Testis (tissue), 3 donors: ENCODE measurements around the gene KCND3. TPM values are rescaled to one million over a fixed set of nuclear protein-coding genes. Genes with fewer than 3 reads are reported as not detected.

Source experiments
- DNase-seq: peaks from one replicate; pipeline ENCODE4 v3.0.0-alpha.2; 2019
- H3K27ac ChIP-seq, 2 donors: fragments of 200-600 bp; sonication (generic); one replicate each; pipeline ENCODE4 v1.5.1; 2019
- H3K27me3 ChIP-seq: fragments of 200-600 bp; sonication (generic); one replicate; pipeline ENCODE4 v1.5.1; 2019
- H3K36me3 ChIP-seq: fragments of 200-600 bp; sonication (generic); one replicate; pipeline ENCODE4 v1.5.1; 2017; ENCODE audit warnings: low read depth; ENCODE audit errors: missing control alignments
- H3K4me1 ChIP-seq: fragments of 200-600 bp; sonication (generic); one replicate; pipeline ENCODE4 v1.5.1; 2019
- H3K4me3 ChIP-seq, 2 donors: fragments of 200-600 bp; sonication (generic); one replicate each; pipeline ENCODE4 v1.5.1; 2017 to 2019
- H3K9me3 ChIP-seq: fragments of 200-600 bp; sonication (generic); one replicate; pipeline ENCODE4 v1.5.1; 2017
- POLR2A ChIP-seq: fragments of 450-650 bp; IDR thresholded peaks from one replicate; pipeline ENCODE4 v1.6.1; 2017; ENCODE audit warnings: antibody characterized with exemption, mild to moderate bottlenecking, moderate library complexity
- WGBS, 2 donors: methylation state at CpG; one replicate each; pipeline ENCODE4 v1.1.5; 2018; 5-methylcytosine and 5-hydroxymethylcytosine counted together
- intact Hi-C: fragments of 100-400 bp; cut with DNase I; formaldehyde crosslinking; loops from one replicate; pipeline ENCODE4 v1.15.1; 2023; ENCODE audit warnings: low total_unique reads
- polyA plus RNA-seq: library from polyadenylated mRNA; stranded (reverse); fragments of 350-450 nt; fragmentation: Illumina TruSeq; extraction: RNeasy Lipid Tissue Mini Kit (QIAGEN cat#74804); gene quantifications from one replicate; pipeline ENCODE4 v1.2.3, GENCODE V29; 2014; ENCODE audit warnings: low read depth, low replicate concordance; ENCODE audit not compliant: insufficient read depth
- total RNA-seq, 2 donors: library from RNA; depleted of rRNA; stranded (reverse); fragments of >200 nt; gene quantifications; one replicate each; pipeline ENCODE4 v1.2.3, GENCODE V29; 2016
- TF ChIP-seq, protein P1 (sequence below), 3 experiments: fragments of 450-650 bp in 2 of 3; fragments of 200-600 bp in 1 of 3; sonication (generic) in 1 of 3; IDR thresholded peaks; one replicate each; pipeline ENCODE4 v1.5.1; 2016 to 2019; ENCODE audit warnings: antibody characterized with exemption in 3 of 3, mild to moderate bottlenecking in 2 of 3, moderate library complexity in 1 of 3

KCND3 gene
- total and polyA plus RNA-seq, 3 donors from 2014 or later, result 5.5 to 6.6 (median 6.0) TPM

DNA sequence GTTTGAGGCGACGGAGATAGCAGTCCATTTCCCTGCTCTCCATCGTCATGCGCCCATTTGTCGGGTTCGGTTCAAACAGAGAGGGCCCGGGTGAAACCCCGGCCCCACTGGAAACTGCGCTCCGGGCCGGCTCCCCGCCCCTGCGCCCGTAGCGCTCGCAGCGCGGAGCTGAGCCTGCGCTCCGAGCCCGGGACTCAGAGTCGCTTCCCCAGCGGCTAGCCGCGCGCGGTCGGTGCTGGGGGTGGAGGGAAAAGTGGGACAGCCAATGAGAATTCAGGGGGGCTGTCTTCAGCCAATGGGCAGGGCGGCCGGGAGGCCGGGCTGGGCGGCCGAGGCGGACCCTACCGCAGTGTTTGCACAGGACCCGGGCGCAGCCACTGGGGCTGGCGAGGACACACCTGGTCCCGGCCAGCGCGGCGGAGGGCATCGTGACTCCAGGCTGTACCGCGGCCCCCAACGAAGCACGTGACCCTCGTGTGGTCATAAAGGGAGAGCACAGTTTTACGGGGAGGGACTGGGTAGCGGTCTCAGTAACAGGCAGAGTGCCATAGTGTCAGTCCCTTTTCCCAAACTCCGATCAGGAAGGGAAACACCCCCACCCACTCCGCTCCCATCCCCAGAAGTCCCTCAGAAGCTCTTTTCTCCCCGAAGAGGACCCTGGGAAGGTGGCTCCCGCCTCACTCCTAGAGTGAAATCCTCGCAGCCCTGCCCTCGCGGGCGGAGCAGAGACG, 250.1 kb downstream of the KCND3 start, which contains the start of gene INKA2:
Gene INKA2, minus strand, starts transcription at position 202 of the 731 bp plus-strand sequence. Its CDS starts 153 bp downstream, at position 49.
- intact Hi-C loops, result no loop called here
- DNase-seq, result peak; percentile 89

GRCh38 chr1:111738436-111739193, 250.9 kb downstream of the KCND3 start:
- H3K27me3 ChIP-seq, result no peaks in the 10 kb centered on the region
- peaks cover 30% of the 10 kb centered on the region for H3K4me1 ChIP-seq
- H3K27ac ChIP-seq, result peak overlapping the region; percentile 82 to 90
- no peaks in the 10 kb centered on the region for H3K36me3 ChIP-seq
- intact Hi-C loops, result no loop called here
- peak overlapping the region; percentile 66 to 74 for H3K4me3 ChIP-seq
- 0 to 1% methylated on average over 50 to 61 of the region's 61 CpGs for WGBS, 2 donors
- no peak for TF ChIP-seq POLR2A
- TF ChIP-seq, protein P1, sequence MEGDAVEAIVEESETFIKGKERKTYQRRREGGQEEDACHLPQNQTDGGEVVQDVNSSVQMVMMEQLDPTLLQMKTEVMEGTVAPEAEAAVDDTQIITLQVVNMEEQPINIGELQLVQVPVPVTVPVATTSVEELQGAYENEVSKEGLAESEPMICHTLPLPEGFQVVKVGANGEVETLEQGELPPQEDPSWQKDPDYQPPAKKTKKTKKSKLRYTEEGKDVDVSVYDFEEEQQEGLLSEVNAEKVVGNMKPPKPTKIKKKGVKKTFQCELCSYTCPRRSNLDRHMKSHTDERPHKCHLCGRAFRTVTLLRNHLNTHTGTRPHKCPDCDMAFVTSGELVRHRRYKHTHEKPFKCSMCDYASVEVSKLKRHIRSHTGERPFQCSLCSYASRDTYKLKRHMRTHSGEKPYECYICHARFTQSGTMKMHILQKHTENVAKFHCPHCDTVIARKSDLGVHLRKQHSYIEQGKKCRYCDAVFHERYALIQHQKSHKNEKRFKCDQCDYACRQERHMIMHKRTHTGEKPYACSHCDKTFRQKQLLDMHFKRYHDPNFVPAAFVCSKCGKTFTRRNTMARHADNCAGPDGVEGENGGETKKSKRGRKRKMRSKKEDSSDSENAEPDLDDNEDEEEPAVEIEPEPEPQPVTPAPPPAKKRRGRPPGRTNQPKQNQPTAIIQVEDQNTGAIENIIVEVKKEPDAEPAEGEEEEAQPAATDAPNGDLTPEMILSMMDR (IDR thresholded peaks at IDR 0.05), result no peak
- peak; percentile 81 for DNase-seq
- H3K9me3 ChIP-seq, result no peaks in the 10 kb centered on the region

More for the DNA sequence above, 250.1 kb downstream of the KCND3 start, which contains the start of gene INKA2:
- peak within 1 kb of the TSS; percentile 82 to 90 for H3K27ac ChIP-seq
- H3K9me3 ChIP-seq, result no peaks in the 10 kb centered on the region
- H3K4me1 ChIP-seq, result peaks cover 26% of the 10 kb centered on the region
- H3K27me3 ChIP-seq, result no peaks in the 10 kb centered on the region
- H3K36me3 ChIP-seq, result no peaks in the 10 kb centered on the region
- WGBS, 2 donors, result 0% methylated on average over 5 to 59 of the region's 59 CpGs
- TF ChIP-seq, protein P1 (IDR thresholded peaks at IDR 0.05), result no peak
- no peak for TF ChIP-seq POLR2A
- H3K4me3 ChIP-seq, result peak within 1 kb of the TSS; percentile 66 to 74

GRCh38 chr1:111738133-111738435, 251.4 kb downstream of the KCND3 start:
- WGBS, 2 donors, result 15 to 18% methylated on average over 8 to 9 of the region's 9 CpGs
- intact Hi-C loops, result no loop called here
- TF ChIP-seq, protein P1 (IDR thresholded peaks at IDR 0.05), result no peak
- TF ChIP-seq POLR2A, result no peak
- peak overlapping the region; percentile 82 to 90 for H3K27ac ChIP-seq
- H3K9me3 ChIP-seq, result no peaks in the 10 kb centered on the region
- no peak for DNase-seq
- H3K4me3 ChIP-seq, result peak overlapping the region; percentile 66 to 74
- H3K27me3 ChIP-seq, result no peaks in the 10 kb centered on the region
- peaks cover 32% of the 10 kb centered on the region for H3K4me1 ChIP-seq
- H3K36me3 ChIP-seq, result no peaks in the 10 kb centered on the region

GRCh38 chr1:111737216-111738132, 252.0 kb downstream of the KCND3 start:
- H3K27ac ChIP-seq, result peak overlapping the region; percentile 82 to 90
- H3K4me1 ChIP-seq, result peaks cover 32% of the 10 kb centered on the region
- no peak for DNase-seq
- 24 to 28% methylated on average over 8 of the region's 8 CpGs for WGBS, 2 donors
- H3K9me3 ChIP-seq, result no peaks in the 10 kb centered on the region
- peak overlapping the region in 1 of 2 donors; percentile 74 for H3K4me3 ChIP-seq
- no peaks in the 10 kb centered on the region for H3K36me3 ChIP-seq
- intact Hi-C loops, result no loop called here
- no peaks in the 10 kb centered on the region for H3K27me3 ChIP-seq
- TF ChIP-seq, protein P1 (IDR thresholded peaks at IDR 0.05), result no peak
- TF ChIP-seq POLR2A, result no peak
